Measurements from ENCODE around the gene PTPRM.

DNA sequence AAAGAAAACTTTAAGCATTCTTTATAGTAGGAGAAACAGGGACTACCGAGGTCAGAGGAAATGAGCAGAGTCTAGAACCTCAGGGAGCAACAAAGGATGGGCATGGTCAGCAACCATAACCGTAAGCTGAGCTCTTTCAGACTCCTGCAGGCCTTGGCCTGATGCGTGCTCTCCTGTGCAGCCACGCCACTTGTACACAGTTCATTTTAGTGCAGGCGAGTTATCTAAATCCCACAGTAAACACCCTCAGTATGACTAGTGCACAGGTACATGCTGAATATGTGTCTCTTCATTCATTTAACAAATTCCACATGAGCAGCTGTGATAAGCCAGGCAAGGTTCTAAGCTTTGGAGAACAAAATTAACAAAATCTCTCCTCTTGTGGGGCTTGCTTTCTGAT lies 640.9 kb downstream of the PTPRM start:
- TF ChIP-seq POLR2AphosphoS5 (IDR thresholded peaks at IDR 0.05; ENCODE audit: low read depth, low read length): no peak
- TF ChIP-seq, protein P1, sequence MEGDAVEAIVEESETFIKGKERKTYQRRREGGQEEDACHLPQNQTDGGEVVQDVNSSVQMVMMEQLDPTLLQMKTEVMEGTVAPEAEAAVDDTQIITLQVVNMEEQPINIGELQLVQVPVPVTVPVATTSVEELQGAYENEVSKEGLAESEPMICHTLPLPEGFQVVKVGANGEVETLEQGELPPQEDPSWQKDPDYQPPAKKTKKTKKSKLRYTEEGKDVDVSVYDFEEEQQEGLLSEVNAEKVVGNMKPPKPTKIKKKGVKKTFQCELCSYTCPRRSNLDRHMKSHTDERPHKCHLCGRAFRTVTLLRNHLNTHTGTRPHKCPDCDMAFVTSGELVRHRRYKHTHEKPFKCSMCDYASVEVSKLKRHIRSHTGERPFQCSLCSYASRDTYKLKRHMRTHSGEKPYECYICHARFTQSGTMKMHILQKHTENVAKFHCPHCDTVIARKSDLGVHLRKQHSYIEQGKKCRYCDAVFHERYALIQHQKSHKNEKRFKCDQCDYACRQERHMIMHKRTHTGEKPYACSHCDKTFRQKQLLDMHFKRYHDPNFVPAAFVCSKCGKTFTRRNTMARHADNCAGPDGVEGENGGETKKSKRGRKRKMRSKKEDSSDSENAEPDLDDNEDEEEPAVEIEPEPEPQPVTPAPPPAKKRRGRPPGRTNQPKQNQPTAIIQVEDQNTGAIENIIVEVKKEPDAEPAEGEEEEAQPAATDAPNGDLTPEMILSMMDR (IDR thresholded peaks at IDR 0.05): no peak
- TF ChIP-seq TCF7L2 (IDR thresholded peaks at IDR 0.05; ENCODE audit: low read depth, low read length): no peak
- TF ChIP-seq SIN3A (IDR thresholded peaks at IDR 0.05; ENCODE audit: borderline replicate concordance, insufficient read depth, low read depth, low read length): no peak
- TF ChIP-seq, protein P2, sequence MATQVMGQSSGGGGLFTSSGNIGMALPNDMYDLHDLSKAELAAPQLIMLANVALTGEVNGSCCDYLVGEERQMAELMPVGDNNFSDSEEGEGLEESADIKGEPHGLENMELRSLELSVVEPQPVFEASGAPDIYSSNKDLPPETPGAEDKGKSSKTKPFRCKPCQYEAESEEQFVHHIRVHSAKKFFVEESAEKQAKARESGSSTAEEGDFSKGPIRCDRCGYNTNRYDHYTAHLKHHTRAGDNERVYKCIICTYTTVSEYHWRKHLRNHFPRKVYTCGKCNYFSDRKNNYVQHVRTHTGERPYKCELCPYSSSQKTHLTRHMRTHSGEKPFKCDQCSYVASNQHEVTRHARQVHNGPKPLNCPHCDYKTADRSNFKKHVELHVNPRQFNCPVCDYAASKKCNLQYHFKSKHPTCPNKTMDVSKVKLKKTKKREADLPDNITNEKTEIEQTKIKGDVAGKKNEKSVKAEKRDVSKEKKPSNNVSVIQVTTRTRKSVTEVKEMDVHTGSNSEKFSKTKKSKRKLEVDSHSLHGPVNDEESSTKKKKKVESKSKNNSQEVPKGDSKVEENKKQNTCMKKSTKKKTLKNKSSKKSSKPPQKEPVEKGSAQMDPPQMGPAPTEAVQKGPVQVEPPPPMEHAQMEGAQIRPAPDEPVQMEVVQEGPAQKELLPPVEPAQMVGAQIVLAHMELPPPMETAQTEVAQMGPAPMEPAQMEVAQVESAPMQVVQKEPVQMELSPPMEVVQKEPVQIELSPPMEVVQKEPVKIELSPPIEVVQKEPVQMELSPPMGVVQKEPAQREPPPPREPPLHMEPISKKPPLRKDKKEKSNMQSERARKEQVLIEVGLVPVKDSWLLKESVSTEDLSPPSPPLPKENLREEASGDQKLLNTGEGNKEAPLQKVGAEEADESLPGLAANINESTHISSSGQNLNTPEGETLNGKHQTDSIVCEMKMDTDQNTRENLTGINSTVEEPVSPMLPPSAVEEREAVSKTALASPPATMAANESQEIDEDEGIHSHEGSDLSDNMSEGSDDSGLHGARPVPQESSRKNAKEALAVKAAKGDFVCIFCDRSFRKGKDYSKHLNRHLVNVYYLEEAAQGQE (IDR thresholded peaks at IDR 0.05; ENCODE audit: insufficient read depth in 1 of 2, low read depth in 2 of 2, low read length in 1 of 2): no peak

Data from Panc1 (cell line).